ENCODE data around the gene MMP24OS.
A peak's percentile ranks its signal among the peaks of the same experiment; 100 is the strongest.

The MMP24OS gene

GRCh38 chr20:35291654-35292503, 14.0 kb upstream of the MMP24OS start, which contains the start of gene FAM83C:
Gene FAM83C, minus strand, starts transcription at chr20:35292425. Its CDS starts 121 bp downstream, at chr20:35292304.
- DNase-seq (ENCODE audit: low read depth, low spot score), result no peak

GRCh38 chr20:35290887-35291417, 13.0 kb upstream of the MMP24OS start:
- DNase-seq (ENCODE audit: low read depth, low spot score), result no peak

- DNase-seq (ENCODE audit: low read depth, low spot score), result no peak
Measured at GRCh38 chr20:35290186-35290886, 12.4 kb upstream of the MMP24OS start.

- no peak for DNase-seq (ENCODE audit: low read depth, low spot score)
Measured at GRCh38 chr20:35288325-35289060, 10.6 kb upstream of the MMP24OS start.

- DNase-seq (ENCODE audit: low read depth, low spot score), result no peak
Measured at GRCh38 chr20:35287509-35288324, 9.8 kb upstream of the MMP24OS start.

GRCh38 chr20:35286899-35287508, 9.1 kb upstream of the MMP24OS start:
- no peak for DNase-seq (ENCODE audit: low read depth, low spot score)

- no peak for DNase-seq (ENCODE audit: low read depth, low spot score)
Measured at GRCh38 chr20:35286077-35286898, 8.4 kb upstream of the MMP24OS start.

GRCh38 chr20:35285806-35286076, 7.8 kb upstream of the MMP24OS start:
- no peak for DNase-seq (ENCODE audit: low read depth, low spot score)

GRCh38 chr20:35284992-35285805, 7.3 kb upstream of the MMP24OS start:
- DNase-seq (ENCODE audit: low read depth, low spot score), result no peak

- peak; percentile 47 for DNase-seq (ENCODE audit: low read depth, low spot score)
Measured at GRCh38 chr20:35284267-35284991, 6.5 kb upstream of the MMP24OS start, which contains the start of gene EIF6. Gene EIF6, minus strand, starts transcription at chr20:35284772. Its CDS starts 285 bp downstream, at chr20:35284487.

- no peak for DNase-seq (ENCODE audit: low read depth, low spot score)
Measured at GRCh38 chr20:35283441-35284266, 5.7 kb upstream of the MMP24OS start.

GRCh38 chr20:35281506-35282101, 3.7 kb upstream of the MMP24OS start:
- DNase-seq (ENCODE audit: low read depth, low spot score), result no peak

GRCh38 chr20:35280523-35280922, 2.6 kb upstream of the MMP24OS start:
- DNase-seq (ENCODE audit: low read depth, low spot score), result no peak

- DNase-seq (ENCODE audit: low read depth, low spot score), result no peak
Measured at GRCh38 chr20:35279533-35280174, 1.7 kb upstream of the MMP24OS start.

GRCh38 chr20:35279040-35279439, 1.1 kb upstream of the MMP24OS start:
- DNase-seq (ENCODE audit: low read depth, low spot score), result no peak

- no peak for DNase-seq (ENCODE audit: low read depth, low spot score)
Measured at GRCh38 chr20:35277127-35277526, 795 bp downstream of the MMP24OS start.

Data from activated CD4-positive, CD25-positive, alpha-beta regulatory T cell treated with anti-CD3 and anti-CD28 coated beads, Interleukin-2, amount 50 U/mL, for 16 hours (primary cell).